Measurements from ENCODE around the gene THOC3.
"Not testable (repeated sequence)": the region's sequence is repeated elsewhere in the genome, so short reads cannot be mapped to it uniquely, and the experiment has no call there.

Gene THOC3, protein sequence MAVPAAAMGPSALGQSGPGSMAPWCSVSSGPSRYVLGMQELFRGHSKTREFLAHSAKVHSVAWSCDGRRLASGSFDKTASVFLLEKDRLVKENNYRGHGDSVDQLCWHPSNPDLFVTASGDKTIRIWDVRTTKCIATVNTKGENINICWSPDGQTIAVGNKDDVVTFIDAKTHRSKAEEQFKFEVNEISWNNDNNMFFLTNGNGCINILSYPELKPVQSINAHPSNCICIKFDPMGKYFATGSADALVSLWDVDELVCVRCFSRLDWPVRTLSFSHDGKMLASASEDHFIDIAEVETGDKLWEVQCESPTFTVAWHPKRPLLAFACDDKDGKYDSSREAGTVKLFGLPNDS

GRCh38 chr5:175967471-175968372 lies at the start of gene THOC3:
TSS of gene THOC3 (minus strand) at chr5:175968315. CDS start at chr5:175968208, 107 bp downstream.
- peak; percentile 32 for DNase-seq (ENCODE audit: low read depth)

DNA sequence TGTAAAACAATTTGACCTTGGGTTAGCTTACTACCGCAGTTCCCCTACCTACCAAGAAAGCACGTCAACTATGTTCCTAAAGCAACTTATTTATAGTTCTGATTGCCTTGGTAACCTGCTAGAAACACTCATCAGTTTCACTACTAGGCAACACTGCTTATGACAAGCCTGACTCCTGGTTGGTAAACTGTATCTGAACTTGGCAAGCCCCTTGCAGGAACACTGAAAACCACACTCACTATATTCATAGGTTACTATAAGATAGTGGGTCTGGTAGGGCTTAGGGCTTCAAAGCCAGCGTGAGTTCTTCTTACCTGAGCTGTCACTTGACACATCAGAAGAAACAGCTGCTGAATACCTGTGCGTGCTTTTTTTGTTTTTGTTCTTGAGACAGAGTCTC lies 49.2 kb upstream of the THOC3 start:
- not testable (repeated sequence) for DNase-seq (ENCODE audit: low read depth)

- not testable (repeated sequence) for DNase-seq (ENCODE audit: low read depth)
Measured at GRCh38 chr5:176014360-176014759, 46.2 kb upstream of the THOC3 start.

- DNase-seq (ENCODE audit: low read depth): not testable (repeated sequence)
Measured at GRCh38 chr5:176011088-176011487, 43.0 kb upstream of the THOC3 start.

DNA sequence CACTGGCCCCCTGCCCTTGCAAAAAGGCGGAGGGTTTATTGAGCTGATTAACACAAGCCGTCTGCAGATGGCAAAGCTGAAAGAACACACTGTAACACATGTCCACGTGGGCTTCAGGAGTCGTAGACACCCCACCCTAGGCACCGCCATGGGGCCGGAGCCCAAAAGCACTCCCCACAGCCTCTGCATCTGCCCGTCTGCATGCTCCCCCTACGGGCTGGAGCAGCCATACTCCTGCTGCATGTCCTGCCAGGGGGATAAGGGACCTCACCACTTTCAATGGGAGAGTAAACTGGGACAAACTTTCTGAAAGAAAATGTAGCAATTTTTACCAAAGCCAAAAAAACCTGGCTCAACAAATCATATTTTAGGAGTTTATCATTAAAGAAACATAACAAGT lies 42.1 kb upstream of the THOC3 start:
- DNase-seq (ENCODE audit: low read depth): not testable (repeated sequence)

DNA sequence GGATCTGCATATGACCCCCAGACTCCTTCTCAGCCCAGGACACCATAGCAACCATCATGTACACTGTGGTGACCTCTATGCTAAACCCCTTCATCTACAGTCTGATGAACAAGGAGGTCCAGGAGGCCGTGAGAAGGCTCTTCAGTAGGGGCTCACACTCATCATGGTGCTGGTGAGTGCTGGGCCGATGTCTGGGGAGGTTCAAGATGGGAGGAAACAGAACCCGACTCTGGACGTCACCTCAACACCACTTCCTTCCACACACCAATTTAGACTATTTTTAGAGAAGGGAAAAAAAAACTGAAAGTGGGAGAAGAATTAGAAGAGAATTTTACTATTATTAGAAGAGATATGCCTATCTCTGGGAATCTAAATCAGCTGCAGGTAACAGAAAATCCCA lies 39.1 kb upstream of the THOC3 start:
- DNase-seq (ENCODE audit: low read depth): not testable (repeated sequence)

DNA sequence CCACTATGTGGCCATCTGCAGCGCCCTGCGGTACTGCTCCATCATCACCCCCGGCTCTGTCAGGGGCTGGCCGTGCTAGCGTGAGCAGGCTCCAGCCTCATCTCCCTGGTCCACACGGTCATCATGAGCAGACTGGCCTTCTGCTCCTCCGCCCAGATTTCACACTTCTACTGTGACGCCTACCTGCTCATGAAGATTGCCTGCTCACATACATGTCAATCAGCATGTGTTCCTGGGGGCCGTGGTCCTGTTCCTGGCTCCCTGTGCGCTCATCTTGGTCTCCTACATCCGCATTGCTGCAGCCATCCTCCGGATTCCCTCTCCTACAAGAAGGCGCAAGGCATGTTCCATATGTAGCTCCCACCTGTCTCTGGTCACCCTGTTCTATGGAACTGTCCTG lies 38.7 kb upstream of the THOC3 start:
- not testable (repeated sequence) for DNase-seq (ENCODE audit: low read depth)

DNA sequence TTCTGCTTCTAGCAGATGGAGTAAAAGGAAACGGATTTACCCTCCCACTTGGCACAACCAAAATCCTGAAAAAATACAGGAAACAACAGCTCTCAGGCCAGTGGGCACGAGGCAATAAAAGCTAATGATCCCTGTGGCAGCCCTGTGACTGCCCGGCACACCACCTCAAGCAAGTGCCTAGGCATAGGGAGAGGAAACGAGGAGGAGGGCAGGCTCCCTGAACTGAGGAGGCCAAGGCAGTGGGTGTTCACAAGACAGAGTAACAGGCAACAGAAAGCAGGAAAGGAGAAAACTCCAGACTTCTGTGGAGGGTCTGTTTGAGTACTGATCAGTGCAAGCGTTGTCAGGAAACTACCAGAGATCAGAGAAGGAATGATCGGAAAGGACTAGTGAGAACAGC lies 29.9 kb upstream of the THOC3 start:
- DNase-seq (ENCODE audit: low read depth): not testable (repeated sequence)

- not testable (repeated sequence) for DNase-seq (ENCODE audit: low read depth)
Measured at GRCh38 chr5:175997495-175997894, 29.4 kb upstream of the THOC3 start.

- not testable (repeated sequence) for DNase-seq (ENCODE audit: low read depth)
Measured at GRCh38 chr5:175996791-175997190, 28.7 kb upstream of the THOC3 start.

DNA sequence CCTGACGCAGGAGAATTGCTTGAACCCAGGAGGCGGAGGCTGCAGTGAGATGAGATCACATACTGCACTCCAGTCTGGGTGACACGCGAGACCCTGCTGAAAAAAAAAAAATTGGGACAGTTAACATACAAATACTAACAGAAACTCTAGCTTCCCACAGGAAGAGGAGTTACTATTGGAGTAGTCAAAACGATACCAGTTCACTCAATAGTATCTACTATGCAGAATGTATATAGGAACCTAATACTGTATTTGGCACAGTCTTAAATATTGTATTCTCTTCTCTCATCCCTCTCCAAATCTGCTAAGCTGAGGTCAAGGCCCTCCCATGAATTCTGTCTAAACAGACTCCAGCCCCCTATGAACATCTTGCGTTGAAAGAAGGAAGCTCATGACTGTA lies 27.4 kb upstream of the THOC3 start:
- DNase-seq (ENCODE audit: low read depth): not testable (repeated sequence)

- not testable (repeated sequence) for DNase-seq (ENCODE audit: low read depth)
Measured at GRCh38 chr5:175979371-175979995, 11.4 kb upstream of the THOC3 start.

- DNase-seq (ENCODE audit: low read depth): not testable (repeated sequence)
Measured at GRCh38 chr5:175968381-175968780, 266 bp upstream of the THOC3 start.

GRCh38 chr5:175962329-175962728 lies 5.8 kb downstream of the THOC3 start:
- DNase-seq (ENCODE audit: low read depth): not testable (repeated sequence)

DNA sequence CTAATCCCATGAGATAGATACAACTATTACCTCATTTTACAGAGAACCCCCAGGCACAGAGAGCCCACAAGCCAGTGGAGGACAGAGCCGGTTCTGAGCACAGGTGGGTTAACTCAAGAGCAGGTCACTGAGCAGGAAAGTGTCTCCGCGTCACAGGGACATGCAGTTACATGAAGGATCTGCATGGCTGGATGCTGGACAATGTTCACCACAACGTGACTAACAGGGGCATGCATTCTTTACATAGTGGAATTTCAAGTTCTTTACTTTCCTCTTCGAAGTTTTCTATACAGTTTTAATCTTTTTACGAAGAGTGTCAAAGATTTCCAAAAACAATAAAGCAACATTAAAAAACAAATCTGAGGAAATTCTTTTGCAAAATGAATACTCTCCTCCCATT lies 7.9 kb downstream of the THOC3 start:
- DNase-seq (ENCODE audit: low read depth): not testable (repeated sequence)

- DNase-seq (ENCODE audit: low read depth): not testable (repeated sequence)
Measured at GRCh38 chr5:175958515-175958914, 9.6 kb downstream of the THOC3 start.

DNA sequence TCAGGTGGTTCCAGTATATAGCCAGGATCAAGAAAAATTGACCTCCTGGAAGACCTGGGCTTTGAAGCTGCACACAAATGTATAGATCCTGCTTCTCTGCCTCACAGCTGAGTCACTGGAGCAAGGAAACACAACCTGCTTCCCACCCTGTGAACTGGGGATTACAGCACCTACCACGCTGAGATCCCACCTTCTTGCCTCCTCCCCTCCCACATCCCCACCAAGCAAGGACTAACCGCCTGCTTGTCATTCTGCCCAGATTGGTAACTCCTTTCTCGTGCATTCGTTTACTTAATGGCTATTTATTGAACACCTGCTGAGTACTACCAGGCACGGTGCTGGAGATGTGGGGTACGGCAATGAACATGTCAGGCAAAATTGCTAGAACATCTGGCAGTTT lies 14.0 kb downstream of the THOC3 start:
- DNase-seq (ENCODE audit: low read depth): not testable (repeated sequence)

- DNase-seq (ENCODE audit: low read depth): not testable (repeated sequence)
Measured at GRCh38 chr5:175952810-175953209, 15.3 kb downstream of the THOC3 start.

- not testable (repeated sequence) for DNase-seq (ENCODE audit: low read depth)
Measured at GRCh38 chr5:175951339-175951969, 16.7 kb downstream of the THOC3 start.

DNA sequence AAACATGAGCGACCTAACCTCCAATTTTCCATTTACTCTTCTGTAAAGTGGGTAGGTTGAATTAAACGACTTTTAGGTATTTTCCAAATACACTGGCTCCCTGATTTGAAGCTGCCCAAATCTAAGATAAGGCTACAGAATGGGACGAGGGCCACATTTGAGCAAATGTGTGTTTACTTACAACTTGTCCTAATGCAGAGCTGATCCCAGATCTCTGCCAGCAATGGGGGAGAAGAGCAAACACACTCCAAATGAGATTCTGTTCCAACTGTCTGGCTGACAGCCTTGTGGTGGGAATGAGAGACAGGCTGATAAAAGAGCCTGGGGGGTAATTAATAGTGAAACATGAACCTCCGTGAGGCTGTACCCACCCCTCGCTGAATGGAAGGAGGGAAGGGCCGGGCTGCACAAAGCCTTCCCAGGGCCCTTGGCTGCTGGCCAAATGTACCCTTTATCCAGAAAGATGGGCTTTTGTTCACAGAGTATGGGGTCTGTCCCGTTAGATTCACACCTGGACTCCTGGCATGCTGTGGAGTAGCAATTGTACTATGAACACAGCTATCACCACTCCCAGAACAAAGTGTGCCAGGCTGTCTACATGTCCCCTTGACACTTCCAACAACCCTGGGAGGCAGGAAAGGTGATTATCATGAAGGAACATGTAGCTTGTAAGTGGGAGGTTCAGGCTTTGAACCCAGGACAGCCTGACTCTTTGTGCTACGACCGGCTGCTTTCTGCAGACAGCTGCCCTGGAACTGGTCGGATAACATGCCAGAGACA lies 19.6 kb downstream of the THOC3 start:
- DNase-seq (ENCODE audit: low read depth): not testable (repeated sequence)

DNA sequence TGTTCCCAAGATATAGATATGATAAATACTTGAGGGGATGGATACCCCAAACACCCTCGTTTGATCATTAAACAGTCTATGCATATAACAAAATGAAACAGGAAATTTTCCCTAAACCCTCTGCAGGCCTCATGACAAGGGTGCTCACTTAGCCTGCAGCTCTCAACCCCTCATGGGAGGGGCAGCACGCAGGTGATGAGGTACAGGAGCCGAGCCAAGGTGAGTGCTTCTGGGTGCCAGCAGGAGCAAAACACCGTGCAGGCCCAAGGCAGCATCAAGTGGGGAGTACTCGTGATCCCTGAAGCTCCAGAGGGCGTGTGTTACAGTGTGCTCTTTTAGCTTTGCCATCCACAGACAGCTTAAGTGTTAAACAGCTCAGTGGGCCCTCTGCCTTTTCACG lies 24.9 kb downstream of the THOC3 start:
- not testable (repeated sequence) for DNase-seq (ENCODE audit: low read depth)

Measured in stimulated activated CD8-positive, alpha-beta memory T cell treated with anti-CD3 and anti-CD28 coated beads, Interleukin-7, amount 100 ng/mL, for 24 hours (primary cell).